HTR-8/SVneo (cell line): ENCODE results near the gene HOXB1.
A peak's percentile ranks its signal among the peaks of the same experiment; 100 is the strongest.
"Not testable (repeated sequence)": the region's sequence is repeated elsewhere in the genome, so short reads cannot be mapped to it uniquely, and the experiment has no call there.

Experiments used
- DNase-seq: peaks from one replicate; pipeline ENCODE4 v3.0.0; 2011; ENCODE audit warnings: low spot score, mixed read lengths; ENCODE audit not compliant: insufficient read length
- FAIRE-seq: peaks from 2 replicates; lab custom pipeline; 2011; peaks lifted over from hg19 to GRCh38; lab: Jason Lieb, UNC

Gene HOXB1

GRCh38 chr17:48526608-48527546, 3.9 kb downstream of the HOXB1 start:
- no peak for DNase-seq
- no peak for FAIRE-seq

- DNase-seq (no peak), FAIRE-seq (no peak)
These were observed 7.8 kb downstream of the HOXB1 start for GRCh38 chr17:48523010-48523409.

- DNase-seq (peak; percentile 63), FAIRE-seq (no peak)
These were observed 8.7 kb downstream of the HOXB1 start for GRCh38 chr17:48522031-48522653.

- no peak for FAIRE-seq
These were observed 10.2 kb downstream of the HOXB1 start for GRCh38 chr17:48520631-48521079.

GRCh38 chr17:48519427-48519826, 11.4 kb downstream of the HOXB1 start:
- no peak for DNase-seq
- FAIRE-seq: no peak

More at GRCh38 chr17:48520631-48521079, 10.2 kb downstream of the HOXB1 start:
- no peak for DNase-seq

GRCh38 chr17:48517478-48517877, 13.3 kb downstream of the HOXB1 start:
- no peak for FAIRE-seq
- DNase-seq: no peak

GRCh38 chr17:48515925-48516900, 14.6 kb downstream of the HOXB1 start:
- DNase-seq (no peak), FAIRE-seq (no peak)

- no peak for FAIRE-seq
These were observed 16.3 kb downstream of the HOXB1 start for GRCh38 chr17:48514477-48514876.

GRCh38 chr17:48513666-48514455, 16.9 kb downstream of the HOXB1 start:
- FAIRE-seq (no peak), DNase-seq (no peak)

More at GRCh38 chr17:48514477-48514876, 16.3 kb downstream of the HOXB1 start:
- DNase-seq: no peak

- no peak for FAIRE-seq
- no peak for DNase-seq
These were observed 17.7 kb downstream of the HOXB1 start for GRCh38 chr17:48513097-48513496.

GRCh38 chr17:48510761-48511604, 19.8 kb downstream of the HOXB1 start:
- FAIRE-seq: no peak
- DNase-seq: no peak

GRCh38 chr17:48510381-48510760, 20.4 kb downstream of the HOXB1 start:
- FAIRE-seq (no peak), DNase-seq (no peak)

- DNase-seq, FAIRE-seq: not testable (repeated sequence)
These were observed 21.1 kb downstream of the HOXB1 start for GRCh38 chr17:48509708-48510107.

- DNase-seq (no peak), FAIRE-seq (no peak)
These were observed 24.6 kb downstream of the HOXB1 start for GRCh38 chr17:48506246-48506645.

GRCh38 chr17:48505788-48506187, 25.0 kb downstream of the HOXB1 start:
- FAIRE-seq: peak; percentile 92
- DNase-seq: peak; percentile 83

GRCh38 chr17:48504953-48505352, 25.9 kb downstream of the HOXB1 start:
- FAIRE-seq (no peak), DNase-seq (no peak)

- no peak for DNase-seq
- no peak for FAIRE-seq
These were observed 27.1 kb downstream of the HOXB1 start for GRCh38 chr17:48503747-48504146.

GRCh38 chr17:48502901-48503300, 27.9 kb downstream of the HOXB1 start:
- FAIRE-seq (no peak), DNase-seq (no peak)
